IMR-90 (cell line): ENCODE results near the gene ENO2. TPM values are rescaled to one million over a fixed set of nuclear protein-coding genes. Genes with fewer than 3 reads are reported as not detected.

Experiments
- ATAC-seq: fragments of 200-7000 bp; cut with Tn5 transposase; 2 replicates; pipeline ENCODE4 v1.9.1; 2020; ENCODE audit warnings: low read depth, mild to moderate bottlenecking, moderate library complexity
- BruUV-seq: library from RNA; stranded (reverse); fragments of 400-500 nt; replicated peaks from 2 replicates; lab custom pipeline; 2021; lab: Mats Ljungman, UMichigan
- CTCF ChIA-PET: fragments of 300-600 bp; formaldehyde crosslinking; extraction: SDS; loops from one replicate; lab custom pipeline; 2021; ENCODE audit warnings: antibody characterized with exemption; lab: Yijun Ruan, JAX
- POLR2A ChIA-PET: fragments of 300-600 bp; sonication (Branson Sonifier 250); formaldehyde crosslinking; loops from one replicate; lab custom pipeline; 2022; ENCODE audit warnings: antibody characterized with exemption; ENCODE audit not compliant: unreplicated experiment; lab: Charles Lee
- DNase-seq: peaks from one replicate; pipeline ENCODE4 v3.0.0; 2013
- H2AFZ ChIP-seq: replicated peaks from 2 replicates; pipeline ENCODE3; 2013; ENCODE audit warnings: low read length, mild to moderate bottlenecking; ENCODE audit not compliant: poor library complexity
- H2AK5ac ChIP-seq: 2 replicates; pipeline ENCODE4 v1.6.1; 2013; ENCODE audit warnings: low read depth, low read length, inconsistent platforms
- H2AK9ac ChIP-seq: replicated peaks from 2 replicates; pipeline ENCODE3; 2013; ENCODE audit warnings: mild to moderate bottlenecking, low read depth, low read length, moderate library complexity; ENCODE audit not compliant: poor library complexity
- H2BK120ac ChIP-seq: 2 replicates; pipeline ENCODE4 v1.6.1; 2013; ENCODE audit warnings: low read depth, low read length, inconsistent platforms
- H2BK15ac ChIP-seq: 3 replicates; pipeline ENCODE4 v1.6.1; 2013; ENCODE audit warnings: low read depth, low read length, inconsistent platforms
- H2BK20ac ChIP-seq: 2 replicates; pipeline ENCODE4 v1.6.1; 2013; ENCODE audit warnings: low read depth, mild to moderate bottlenecking, inconsistent platforms, low read length, moderate library complexity
- H2BK5ac ChIP-seq: 2 replicates; pipeline ENCODE4 v1.6.1; 2013; ENCODE audit warnings: mild to moderate bottlenecking, low read depth, low read length, inconsistent platforms; ENCODE audit not compliant: poor library complexity, severe bottlenecking
- H3K14ac ChIP-seq: replicated peaks from 2 replicates; pipeline ENCODE4 v1.6.1; 2013; ENCODE audit warnings: low read depth, low read length, inconsistent platforms
- H3K18ac ChIP-seq: 2 replicates; pipeline ENCODE4 v1.6.1; 2013; ENCODE audit warnings: low read depth, low read length, control low read depth
- H3K23ac ChIP-seq: 2 replicates; pipeline ENCODE4 v1.6.1; 2013; ENCODE audit warnings: low read depth, low read length, inconsistent platforms
- H3K27ac ChIP-seq: 2 replicates; pipeline ENCODE4 v1.5.1; 2013; ENCODE audit warnings: mild to moderate bottlenecking, control low read depth, low read length; ENCODE audit not compliant: insufficient read depth
- H3K27me3 ChIP-seq: 2 replicates; pipeline ENCODE4 v1.6.1; 2013; ENCODE audit warnings: low read length; ENCODE audit not compliant: control insufficient read depth, insufficient read depth
- H3K36me3 ChIP-seq: 2 replicates; pipeline ENCODE4 v1.6.1; 2013; ENCODE audit warnings: low read length, mixed read lengths; ENCODE audit not compliant: control insufficient read depth, insufficient read depth
- H3K4ac ChIP-seq: 2 replicates; pipeline ENCODE4 v1.6.1; 2013; ENCODE audit warnings: low read depth, low read length, inconsistent platforms
- H3K4me1 ChIP-seq: 2 replicates; pipeline ENCODE4 v1.6.1; 2013; ENCODE audit warnings: low read length, mixed read lengths; ENCODE audit not compliant: control insufficient read depth, insufficient read depth
- H3K4me2 ChIP-seq: 2 replicates; pipeline ENCODE4 v1.6.1; 2013; ENCODE audit warnings: low read depth, mild to moderate bottlenecking, control low read depth, low read length, moderate library complexity
- H3K4me3 ChIP-seq: 2 replicates; pipeline ENCODE4 v1.5.1; 2013; ENCODE audit warnings: low read depth, mild to moderate bottlenecking, control low read depth, low read length, moderate library complexity; ENCODE audit not compliant: insufficient read depth
- H3K56ac ChIP-seq: 2 replicates; pipeline ENCODE4 v1.6.1; 2013; ENCODE audit warnings: low read length, inconsistent platforms; ENCODE audit not compliant: insufficient read depth; ENCODE audit errors: extremely low read depth
- H3K79me1 ChIP-seq, 2 experiments: 2 replicates each; pipeline ENCODE4 v1.6.1; 2013; ENCODE audit warnings: low read length in 2 of 2, inconsistent platforms in 1 of 2, low read depth in 1 of 2
- H3K9ac ChIP-seq: 2 replicates; pipeline ENCODE4 v1.6.1; 2013; ENCODE audit warnings: low read depth, low read length, control low read depth
- H3K9me1 ChIP-seq: 2 replicates; pipeline ENCODE4 v1.6.1; 2013; ENCODE audit warnings: low read length, inconsistent platforms; ENCODE audit not compliant: insufficient read depth
- H3K9me3 ChIP-seq: 2 replicates; pipeline ENCODE4 v1.6.1; 2013; ENCODE audit warnings: low read length; ENCODE audit not compliant: control insufficient read depth, insufficient read depth
- H4K20me1 ChIP-seq: 2 replicates; pipeline ENCODE4 v1.6.1; 2013; ENCODE audit warnings: low read length, inconsistent platforms; ENCODE audit not compliant: insufficient read depth
- H4K5ac ChIP-seq: 2 replicates; pipeline ENCODE4 v1.6.1; 2013; ENCODE audit warnings: mild to moderate bottlenecking, low read depth, low read length, control low read depth
- H4K8ac ChIP-seq, 2 experiments: 2 replicates each; pipeline ENCODE4 v1.6.1; 2013; ENCODE audit warnings: low read depth in 2 of 2, low read length in 2 of 2, control low read depth in 1 of 2, inconsistent platforms in 1 of 2
- H4K91ac ChIP-seq: 2 replicates; pipeline ENCODE4 v1.6.1; 2013; ENCODE audit warnings: low read depth, low read length, inconsistent platforms; ENCODE audit not compliant: insufficient read depth
- BHLHE40 ChIP-seq: fragments of 150-350 bp; IDR thresholded peaks from 2 replicates; pipeline ENCODE4 v1.6.1; 2016; ENCODE audit warnings: mild to moderate bottlenecking, low read depth, low read length
- MAZ ChIP-seq: IDR thresholded peaks from 2 replicates; pipeline ENCODE4 v1.6.1; 2012; ENCODE audit warnings: low read depth, mild to moderate bottlenecking, low read length, improper control_type of control experiment, moderate library complexity, borderline replicate concordance
- RFX5 ChIP-seq: IDR thresholded peaks from 2 replicates; pipeline ENCODE4 v1.8.0; 2012; ENCODE audit warnings: low read depth, mild to moderate bottlenecking, low read length, moderate library complexity
- WGBS, 2 experiments: methylation state at CpG; one replicate each; pipeline versions ENCODE4 v1.1.5 to v1.1.7; 2013; ENCODE audit warnings: missing lambda C conversion rate in 2 of 2; ENCODE audit not compliant: insufficient read length in 1 of 2; ENCODE audit errors: extremely low coverage in 2 of 2; 5-methylcytosine and 5-hydroxymethylcytosine counted together
- dilution Hi-C: fragments of 300-500 bp; cut with HindIII; formaldehyde crosslinking; loops from one replicate; pipeline ENCODE4 v1.14.3; 2018; ENCODE audit warnings: low sequenced_read_pairs; ENCODE audit not compliant: unreplicated experiment
- in situ Hi-C: fragments of 300-500 bp; cut with MboI; formaldehyde crosslinking; loops from 3 replicates; pipeline ENCODE4 v1.14.3; 2019; ENCODE audit warnings: low sequenced_read_pairs, inconsistent platforms, mixed read lengths
- intact Hi-C: fragments of 100-400 bp; cut with micrococcal nuclease; formaldehyde crosslinking; loops from 2 replicates; pipeline ENCODE4 v1.10.0; 2022
- polyA plus RNA-seq, 3 experiments: library from polyadenylated mRNA; depleted of rRNA; stranded (reverse); fragments of >200 nt; gene quantifications; 2 replicates each; pipeline ENCODE4 v1.2.3, GENCODE V29; 2012; ENCODE audit warnings: low replicate concordance in 1 of 3
- total RNA-seq: library from RNA; depleted of rRNA; stranded (reverse); fragments of >200 nt; gene quantifications from 2 replicates; pipeline ENCODE4 v1.2.3, GENCODE V29; 2012

ENO2 gene
- total and polyA plus RNA-seq, 2 of the 4 experiments (the other 2 are of a cell fraction) = 28.3 to 92.8 TPM

- no peak overlapping the region for H4K91ac ChIP-seq
- H3K4me2 ChIP-seq = peak overlapping the region; percentile 95
- no CpG with 5 or more reads among the region's 13 CpGs for whole genome bisulfite sequencing, 2 experiments
- H3K27ac ChIP-seq = peak overlapping the region; percentile 71
- no peaks in the 10 kb centered on the region for H3K9me3 ChIP-seq
- H3K9ac ChIP-seq = peak overlapping the region; percentile 65
- no peak for TF ChIP-seq BHLHE40
- TF ChIP-seq RFX5 = 0 out of 2 replicates have a peak, but pooled peaks have one; percentile 53
- TF ChIP-seq MAZ = no peak
- H4K5ac ChIP-seq = peak overlapping the region; percentile 65
- peaks cover 17 to 39% of the 10 kb centered on the region in 2 experiments for H3K79me1 ChIP-seq
- no peaks in the 10 kb centered on the region; the same call in 1 of the 2 replicates for H4K20me1 ChIP-seq
- H2AK9ac ChIP-seq = peak overlapping the region; percentile 5
- peak overlapping the region; percentile 39 for H3K14ac ChIP-seq
- H2AK5ac ChIP-seq = no peak overlapping the region
- ChIA-PET CTCF (interaction anchor here (1.2 to 1.4 kb wide), 2 partner anchors 18 to 101 kb away, joined by 3 to 4 read pairs; no protein-coding TSS in a partner anchor), POLR2A (interaction anchor here (0.6 to 2.7 kb wide), 4 partner anchors 14 to 109 kb away, joined by 3 to 11 read pairs (median 3); no protein-coding TSS in a partner anchor)
- in situ Hi-C loops (loop anchor here (10.0 kb wide), 1 partner anchor 171 kb away; no protein-coding TSS in a partner anchor), dilution Hi-C loops (no loop called here), intact Hi-C loops (loop anchor here (2.0 kb wide), 1 partner anchor 75 kb away; no protein-coding TSS in a partner anchor)
- BruUV-seq = no TSS peak
- 0 out of 2 replicates have a peak, but pooled peaks cover 2% of the 10 kb centered on the region for H3K9me1 ChIP-seq
- H3K56ac ChIP-seq = peak overlapping the region; percentile 60
- H2BK15ac ChIP-seq = no peak overlapping the region
- H4K8ac ChIP-seq = peak overlapping the region; percentile 0 to 85; a peak in 2 of 4 replicates
- peak overlapping the region; percentile 91 for H2BK5ac ChIP-seq
- peak overlapping the region; percentile 49; the same call in 1 of the 2 replicates for H2BK120ac ChIP-seq
- H3K4me3 ChIP-seq = no peak overlapping the region; the same call in 1 of the 2 replicates
- DNase-seq (peak; percentile 94), ATAC-seq (peak; percentile 61)
- peak overlapping the region; percentile 44 for H2AFZ ChIP-seq
- H3K18ac ChIP-seq = no peak overlapping the region
- no peaks in the 10 kb centered on the region for H3K27me3 ChIP-seq
- peak overlapping the region; percentile 66 for H3K4ac ChIP-seq
- H2BK20ac ChIP-seq = peak overlapping the region; percentile 28; the same call in 1 of the 2 replicates
- peaks cover 5% of the 10 kb centered on the region; the same call in 1 of the 2 replicates for H3K4me1 ChIP-seq
- H3K36me3 ChIP-seq = peaks cover 36% of the 10 kb centered on the region
- peak overlapping the region; percentile 39 for H3K23ac ChIP-seq
Observed at GRCh38 chr12:6943389-6943721, 29.0 kb downstream of the ENO2 start.
